Chondrocyte (in vitro differentiated cells): ENCODE results near the gene SLC9A3. TPM values are rescaled to one million over a fixed set of nuclear protein-coding genes. Genes with fewer than 3 reads are reported as not detected.

ENCODE experiments used
- DNase-seq: peaks from one replicate; pipeline ENCODE4 v3.0.0; 2021; ENCODE audit warnings: mixed read lengths, low spot score
- H3K27ac Mint-ChIP-seq: one replicate; pipeline ENCODE4 v1.8.0; 2021; ENCODE audit warnings: mild to moderate bottlenecking, moderate library complexity, mixed read lengths; ENCODE audit not compliant: unreplicated experiment
- H3K27me3 Mint-ChIP-seq: 2 replicates; pipeline ENCODE4 v1.8.0; 2021; ENCODE audit warnings: low read depth, mixed read lengths
- H3K36me3 Mint-ChIP-seq: 2 replicates; pipeline ENCODE4 v1.8.0; 2021; ENCODE audit warnings: low read depth, mixed read lengths
- H3K4me1 Mint-ChIP-seq: 2 replicates; pipeline ENCODE4 v1.8.0; 2021; ENCODE audit warnings: low read depth, mild to moderate bottlenecking, mixed read lengths
- H3K4me3 Mint-ChIP-seq: one replicate; pipeline ENCODE4 v1.8.0; 2021; ENCODE audit warnings: mild to moderate bottlenecking, moderate library complexity, mixed read lengths; ENCODE audit not compliant: unreplicated experiment
- H3K9me3 Mint-ChIP-seq: 2 replicates; pipeline ENCODE4 v1.8.0; 2021; ENCODE audit warnings: low read depth, mixed read lengths
- total RNA-seq: library from RNA; stranded (reverse); gene quantifications from 3 replicates; pipeline ENCODE4 v1.2.1, GENCODE V29; 2021
- TF ChIP-seq, protein P1 (sequence below): fragments of 200-600 bp; sonication (generic); IDR thresholded peaks from 2 replicates; pipeline ENCODE4 v1.5.0; 2021; ENCODE audit warnings: antibody characterized with exemption, mild to moderate bottlenecking, moderate library complexity

Gene SLC9A3
- total RNA-seq, 1 donor from 2014 or later = 0.95 TPM

DNA sequence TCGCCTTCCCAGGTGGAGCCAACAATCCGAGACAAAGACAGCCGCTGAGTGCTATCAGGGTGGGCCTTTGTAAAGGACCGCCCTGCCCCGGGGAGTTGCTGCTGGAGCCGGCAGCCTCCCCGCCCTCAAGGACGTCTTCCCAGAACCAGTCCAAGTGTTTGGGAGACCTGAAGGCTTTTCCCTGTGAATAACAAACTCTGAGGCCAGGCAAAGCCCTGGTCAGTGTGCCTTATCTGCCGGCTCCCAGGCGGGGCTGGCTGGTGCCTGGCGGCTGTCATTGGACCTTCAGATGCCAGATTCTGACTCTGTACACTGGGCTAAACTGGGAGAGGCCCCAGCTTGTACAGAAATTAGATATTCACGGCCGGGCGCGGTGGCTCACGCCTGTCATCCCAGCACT, 2.1 kb downstream of the SLC9A3 start:
- H3K27me3 Mint-ChIP-seq = peaks cover 56% of the 10 kb centered on the region
- H3K27ac Mint-ChIP-seq = no peak overlapping the region
- H3K4me3 Mint-ChIP-seq = no peak overlapping the region
- peaks cover 13% of the 10 kb centered on the region for H3K4me1 Mint-ChIP-seq
- peaks cover 2% of the 10 kb centered on the region for H3K36me3 Mint-ChIP-seq
- TF ChIP-seq, protein P1, sequence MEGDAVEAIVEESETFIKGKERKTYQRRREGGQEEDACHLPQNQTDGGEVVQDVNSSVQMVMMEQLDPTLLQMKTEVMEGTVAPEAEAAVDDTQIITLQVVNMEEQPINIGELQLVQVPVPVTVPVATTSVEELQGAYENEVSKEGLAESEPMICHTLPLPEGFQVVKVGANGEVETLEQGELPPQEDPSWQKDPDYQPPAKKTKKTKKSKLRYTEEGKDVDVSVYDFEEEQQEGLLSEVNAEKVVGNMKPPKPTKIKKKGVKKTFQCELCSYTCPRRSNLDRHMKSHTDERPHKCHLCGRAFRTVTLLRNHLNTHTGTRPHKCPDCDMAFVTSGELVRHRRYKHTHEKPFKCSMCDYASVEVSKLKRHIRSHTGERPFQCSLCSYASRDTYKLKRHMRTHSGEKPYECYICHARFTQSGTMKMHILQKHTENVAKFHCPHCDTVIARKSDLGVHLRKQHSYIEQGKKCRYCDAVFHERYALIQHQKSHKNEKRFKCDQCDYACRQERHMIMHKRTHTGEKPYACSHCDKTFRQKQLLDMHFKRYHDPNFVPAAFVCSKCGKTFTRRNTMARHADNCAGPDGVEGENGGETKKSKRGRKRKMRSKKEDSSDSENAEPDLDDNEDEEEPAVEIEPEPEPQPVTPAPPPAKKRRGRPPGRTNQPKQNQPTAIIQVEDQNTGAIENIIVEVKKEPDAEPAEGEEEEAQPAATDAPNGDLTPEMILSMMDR = no peak
- H3K9me3 Mint-ChIP-seq = peaks cover 3% of the 10 kb centered on the region
- DNase-seq = no peak

DNA sequence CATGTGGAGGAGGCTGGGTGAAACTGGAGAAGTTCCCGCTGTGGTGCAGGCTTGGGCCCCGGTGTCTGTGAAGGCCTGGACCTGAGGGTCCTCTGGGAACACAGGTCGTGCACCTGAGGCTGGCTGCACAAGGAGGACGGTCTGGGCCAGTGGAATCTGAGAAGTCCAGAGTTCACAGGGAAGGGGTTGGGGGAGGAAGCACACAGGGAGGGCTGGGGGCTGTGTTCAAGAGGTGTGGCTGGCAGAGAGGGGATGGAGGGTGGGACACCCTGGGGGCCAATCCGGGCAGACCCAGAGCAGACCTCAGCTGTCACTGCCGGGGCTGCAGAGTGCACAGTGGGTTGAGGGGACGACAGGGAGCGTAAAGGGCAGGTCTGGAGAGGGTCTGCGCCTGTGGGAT, 2.6 kb downstream of the SLC9A3 start:
- DNase-seq = no peak
- TF ChIP-seq, protein P1 = no peak
- Mint-ChIP-seq H3K9me3 (peaks cover 3% of the 10 kb centered on the region), H3K36me3 (peaks cover 2% of the 10 kb centered on the region), H3K4me1 (peaks cover 13% of the 10 kb centered on the region), H3K4me3 (no peak overlapping the region), H3K27ac (no peak overlapping the region), H3K27me3 (peaks cover 55% of the 10 kb centered on the region)

DNA sequence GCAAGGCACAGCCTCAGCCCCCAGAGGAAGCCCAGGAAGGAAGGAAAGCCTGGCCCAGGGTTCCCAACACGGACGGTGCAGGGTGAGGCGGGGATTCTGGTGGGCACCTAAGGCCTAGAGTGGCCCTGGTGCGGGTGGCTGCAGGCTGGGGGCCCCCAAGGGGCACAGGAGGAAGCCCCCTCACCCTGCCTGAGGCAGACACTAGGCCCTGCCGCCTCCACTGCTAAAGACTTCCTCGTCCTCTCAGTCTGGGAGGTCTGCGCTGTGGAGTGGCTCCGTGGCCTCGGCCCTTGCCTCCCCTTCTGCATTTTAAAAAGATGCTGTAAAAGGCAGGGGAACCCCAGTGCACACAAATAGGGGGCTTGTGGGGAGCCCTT, 3.4 kb downstream of the SLC9A3 start:
- TF ChIP-seq, protein P1 = no peak
- Mint-ChIP-seq H3K27ac (no peak overlapping the region), H3K4me3 (no peak overlapping the region), H3K27me3 (peaks cover 55% of the 10 kb centered on the region), H3K36me3 (peaks cover 2% of the 10 kb centered on the region), H3K9me3 (peaks cover 3% of the 10 kb centered on the region), H3K4me1 (peaks cover 13% of the 10 kb centered on the region)
- DNase-seq = no peak

DNA sequence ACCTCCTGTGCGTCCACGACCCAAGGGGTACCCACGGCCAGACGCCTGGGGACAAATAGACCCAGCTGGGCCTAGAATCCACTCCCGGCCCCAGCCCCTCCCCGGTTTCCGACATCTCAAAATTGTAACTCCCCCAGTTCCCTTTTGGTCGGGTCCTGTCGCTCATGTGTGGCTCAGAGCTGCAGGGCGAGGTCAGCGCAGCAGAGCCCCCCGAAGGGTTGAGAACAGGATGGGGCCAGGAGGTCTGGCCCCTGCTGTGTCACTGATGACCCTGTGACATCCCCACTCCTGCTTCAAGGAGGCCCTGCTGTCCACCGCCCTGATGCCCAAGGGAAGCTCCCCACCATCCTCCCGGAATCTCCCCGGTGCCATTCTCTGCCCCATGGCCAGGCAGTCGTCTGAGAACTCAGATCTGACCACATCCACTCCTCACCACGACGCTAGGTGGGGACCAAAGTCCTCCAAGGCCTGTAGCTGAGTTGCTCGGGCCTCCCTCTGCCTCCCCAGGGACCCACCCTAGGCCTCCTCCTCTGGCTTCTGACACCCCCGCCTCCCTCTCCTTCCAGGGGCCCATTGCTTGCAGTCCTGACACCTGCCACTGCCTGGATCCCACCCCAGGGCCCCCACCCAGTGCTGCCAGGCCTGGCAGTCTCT, 3.9 kb downstream of the SLC9A3 start:
- H3K4me1 Mint-ChIP-seq = peaks cover 11% of the 10 kb centered on the region
- DNase-seq = no peak
- H3K9me3 Mint-ChIP-seq = peaks cover 3% of the 10 kb centered on the region
- H3K4me3 Mint-ChIP-seq = no peak overlapping the region
- H3K27me3 Mint-ChIP-seq = peaks cover 52% of the 10 kb centered on the region
- TF ChIP-seq, protein P1 = no peak
- H3K27ac Mint-ChIP-seq = no peak overlapping the region
- peaks cover 2% of the 10 kb centered on the region for H3K36me3 Mint-ChIP-seq

DNA sequence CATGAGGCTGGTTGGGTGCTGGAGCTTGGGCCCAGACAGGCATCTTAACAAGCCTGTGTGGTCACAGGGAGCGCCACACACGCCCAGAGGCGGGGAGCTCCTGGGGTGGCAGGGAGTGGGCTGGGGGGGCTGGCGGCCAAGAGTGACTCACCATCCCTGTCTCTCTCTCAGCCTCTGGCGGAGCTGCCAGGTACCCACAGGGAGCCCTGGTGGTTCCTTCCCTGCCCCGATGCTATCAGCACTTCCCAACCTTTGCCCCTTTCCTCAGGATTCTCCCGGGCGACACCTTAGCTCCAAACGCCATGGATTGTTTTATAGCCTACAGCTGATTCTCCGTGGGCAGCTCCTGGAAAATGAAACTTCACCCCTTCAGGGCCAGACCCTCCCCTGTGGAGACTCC, 5.5 kb downstream of the SLC9A3 start:
- Mint-ChIP-seq H3K4me3 (no peak overlapping the region), H3K27me3 (peaks cover 50% of the 10 kb centered on the region), H3K27ac (no peak overlapping the region), H3K4me1 (peaks cover 6% of the 10 kb centered on the region), H3K36me3 (peaks cover 2% of the 10 kb centered on the region), H3K9me3 (peaks cover 3% of the 10 kb centered on the region)
- DNase-seq = no peak
- TF ChIP-seq, protein P1 = no peak
